ENCODE results near the gene LARP6. TPM values are rescaled to one million over a fixed set of nuclear protein-coding genes. Genes with fewer than 3 reads are reported as not detected.

LARP6 gene
- total and polyA plus RNA-seq, 2 donors (not counting 1 experiment from before 2014, with no cell fraction given), result not detected

DNA sequence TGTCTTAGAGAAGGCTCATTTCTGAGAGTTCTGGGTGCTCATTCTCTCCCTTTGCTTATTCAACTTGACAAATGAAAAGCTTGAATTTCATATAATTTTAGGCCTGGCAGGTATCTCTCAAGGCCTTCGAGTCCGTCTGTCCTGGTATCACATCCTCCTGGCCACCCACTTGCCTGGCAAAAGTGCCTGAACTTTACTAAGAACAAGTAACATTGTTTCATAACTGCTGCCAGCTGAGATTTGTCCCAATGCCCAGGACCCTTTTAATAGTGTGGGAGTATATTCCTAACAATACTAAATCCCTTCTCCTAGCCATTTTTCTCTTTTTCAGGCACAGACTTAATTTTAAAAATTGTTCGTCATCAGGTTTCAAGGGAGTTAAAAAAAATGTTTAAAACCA is 18.1 kb downstream of the LARP6 start:
- H3K4me2 ChIP-seq (replicated peaks; ENCODE audit: low read depth, low read length, poor library complexity, severe bottlenecking), result no peak overlapping the region
- no peaks in the 10 kb centered on the region for H3K4me1 ChIP-seq (ENCODE audit: control insufficient read depth in 2 of 2, insufficient read depth in 2 of 2, low read length in 2 of 2)
- ATAC-seq (ENCODE audit: low read depth) (no peak), DNase-seq (no peak)
- no peaks in the 10 kb centered on the region for H3K9me3 Mint-ChIP-seq (ENCODE audit: insufficient read depth)
- H3K79me2 ChIP-seq (ENCODE audit: control insufficient read depth, insufficient read depth, low read length), result no peaks in the 10 kb centered on the region
- no CpG with 5 or more reads among the region's 3 CpGs for WGBS (ENCODE audit: insufficient coverage)
- H3K9me3 ChIP-seq (ENCODE audit: control extremely low read depth in 1 of 3, control insufficient read depth in 2 of 3, insufficient read depth in 1 of 3, low read length in 2 of 3), result no peaks in the 10 kb centered on the region
- H3K36me3 ChIP-seq (replicated peaks in 1 of 2; ENCODE audit: control extremely low read depth in 1 of 2, control insufficient read depth in 1 of 2, extremely low read depth in 1 of 2, insufficient read depth in 2 of 2, low read length in 1 of 2), result no peaks in the 10 kb centered on the region
- ChIA-PET CTCF (interaction anchor here (2.6 kb wide), 1 partner anchor 11 kb away, joined by 14 read pairs; no protein-coding TSS in a partner anchor), POLR2A (no interaction called here)
- no peak overlapping the region for H3K27ac ChIP-seq (ENCODE audit: low read length in 2 of 2)
- TF ChIP-seq, protein P1, sequence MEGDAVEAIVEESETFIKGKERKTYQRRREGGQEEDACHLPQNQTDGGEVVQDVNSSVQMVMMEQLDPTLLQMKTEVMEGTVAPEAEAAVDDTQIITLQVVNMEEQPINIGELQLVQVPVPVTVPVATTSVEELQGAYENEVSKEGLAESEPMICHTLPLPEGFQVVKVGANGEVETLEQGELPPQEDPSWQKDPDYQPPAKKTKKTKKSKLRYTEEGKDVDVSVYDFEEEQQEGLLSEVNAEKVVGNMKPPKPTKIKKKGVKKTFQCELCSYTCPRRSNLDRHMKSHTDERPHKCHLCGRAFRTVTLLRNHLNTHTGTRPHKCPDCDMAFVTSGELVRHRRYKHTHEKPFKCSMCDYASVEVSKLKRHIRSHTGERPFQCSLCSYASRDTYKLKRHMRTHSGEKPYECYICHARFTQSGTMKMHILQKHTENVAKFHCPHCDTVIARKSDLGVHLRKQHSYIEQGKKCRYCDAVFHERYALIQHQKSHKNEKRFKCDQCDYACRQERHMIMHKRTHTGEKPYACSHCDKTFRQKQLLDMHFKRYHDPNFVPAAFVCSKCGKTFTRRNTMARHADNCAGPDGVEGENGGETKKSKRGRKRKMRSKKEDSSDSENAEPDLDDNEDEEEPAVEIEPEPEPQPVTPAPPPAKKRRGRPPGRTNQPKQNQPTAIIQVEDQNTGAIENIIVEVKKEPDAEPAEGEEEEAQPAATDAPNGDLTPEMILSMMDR (IDR thresholded peaks at IDR 0.05), result no peak
- TF ChIP-seq EZH2 (IDR thresholded peaks at IDR 0.05; ENCODE audit: borderline replicate concordance, insufficient read depth, low read depth, low read length, poor library complexity, severe bottlenecking), result no peak
- H3K4me1 Mint-ChIP-seq, result no peaks in the 10 kb centered on the region
- no peak overlapping the region for H3K4me3 Mint-ChIP-seq
- peaks cover 0 to 3% (median 0%) of the 10 kb centered on the region in 4 experiments for H3K27me3 ChIP-seq (replicated peaks in 1 of 4; ENCODE audit: control extremely low read depth in 1 of 4, control insufficient read depth in 3 of 4, insufficient read depth in 4 of 4, low read length in 3 of 4)
- intact Hi-C loops (cut with micrococcal nuclease), result no loop called here
- H3K27ac Mint-ChIP-seq, result no peak overlapping the region
- no peak overlapping the region for H3K4me3 ChIP-seq (ENCODE audit: control extremely low read depth in 1 of 5, extremely low read depth in 1 of 5, insufficient read depth in 1 of 5, low read depth in 2 of 5, low read length in 4 of 5)
- H3K27me3 Mint-ChIP-seq, result peaks cover 12% of the 10 kb centered on the region
- H4K20me1 ChIP-seq (ENCODE audit: control insufficient read depth, insufficient read depth, low read length, poor library complexity, severe bottlenecking), result no peaks in the 10 kb centered on the region
- H2AFZ ChIP-seq (ENCODE audit: insufficient read depth, low read depth, low read length, poor library complexity, severe bottlenecking), result no peak overlapping the region
- no peak overlapping the region for H3K9ac ChIP-seq (ENCODE audit: low read length)

DNA sequence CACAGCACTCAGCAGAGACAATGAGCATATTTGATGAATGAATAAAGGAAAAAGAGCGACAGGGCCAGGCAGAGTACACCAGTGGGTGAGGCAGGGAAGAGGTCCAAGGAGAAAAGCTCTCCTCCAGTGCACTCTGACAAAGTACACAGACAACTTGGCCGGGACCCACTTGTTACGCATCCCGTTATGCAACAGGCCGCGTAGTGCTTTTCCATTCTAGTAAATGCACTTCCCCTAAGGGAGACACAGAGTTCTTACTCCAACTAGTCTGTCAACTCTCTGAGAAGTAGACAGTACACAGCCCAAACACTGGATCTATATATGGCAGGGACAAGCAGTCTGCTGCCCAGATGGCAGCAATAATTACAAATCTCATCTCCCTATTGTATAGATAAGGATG is 18.5 kb downstream of the LARP6 start:
- 97% methylated on average over 6 of the region's 6 CpGs for WGBS (ENCODE audit: insufficient coverage)
- CTCF ChIA-PET, result interaction anchor here (2.6 kb wide), 1 partner anchor 11 kb away, joined by 14 read pairs; no protein-coding TSS in a partner anchor

More for the DNA sequence above, 18.5 kb downstream of the LARP6 start:
- H3K4me1 Mint-ChIP-seq, result no peaks in the 10 kb centered on the region
- intact Hi-C loops (cut with micrococcal nuclease), result no loop called here
- no peak overlapping the region for H2AFZ ChIP-seq (ENCODE audit: insufficient read depth, low read depth, low read length, poor library complexity, severe bottlenecking)
- no peak for ATAC-seq (ENCODE audit: low read depth)
- H3K27ac Mint-ChIP-seq, result no peak overlapping the region
- H3K9me3 ChIP-seq (ENCODE audit: control extremely low read depth in 1 of 3, control insufficient read depth in 2 of 3, insufficient read depth in 1 of 3, low read length in 2 of 3), result no peaks in the 10 kb centered on the region
- no peak overlapping the region for H3K4me2 ChIP-seq (replicated peaks; ENCODE audit: low read depth, low read length, poor library complexity, severe bottlenecking)
- peaks cover 15% of the 10 kb centered on the region for H3K27me3 Mint-ChIP-seq
- no peak for DNase-seq
- H3K36me3 ChIP-seq (replicated peaks in 1 of 2; ENCODE audit: control extremely low read depth in 1 of 2, control insufficient read depth in 1 of 2, extremely low read depth in 1 of 2, insufficient read depth in 2 of 2, low read length in 1 of 2), result no peaks in the 10 kb centered on the region
- no peaks in the 10 kb centered on the region for H3K4me1 ChIP-seq (ENCODE audit: control insufficient read depth in 2 of 2, insufficient read depth in 2 of 2, low read length in 2 of 2)
- no peaks in the 10 kb centered on the region for H3K9me3 Mint-ChIP-seq (ENCODE audit: insufficient read depth)
- H3K9ac ChIP-seq (ENCODE audit: low read length), result no peak overlapping the region
- POLR2A ChIA-PET, result no interaction called here
- no peak overlapping the region for H3K4me3 Mint-ChIP-seq
- H3K27ac ChIP-seq (ENCODE audit: low read length in 2 of 2), result no peak overlapping the region
- H3K27me3 ChIP-seq (replicated peaks in 1 of 4; ENCODE audit: control extremely low read depth in 1 of 4, control insufficient read depth in 3 of 4, insufficient read depth in 4 of 4, low read length in 3 of 4), result peaks cover 0 to 3% (median 0%) of the 10 kb centered on the region in 4 experiments
- TF ChIP-seq, protein P1 (IDR thresholded peaks at IDR 0.05), result no peak
- no peak for TF ChIP-seq EZH2 (IDR thresholded peaks at IDR 0.05; ENCODE audit: borderline replicate concordance, insufficient read depth, low read depth, low read length, poor library complexity, severe bottlenecking)
- no peaks in the 10 kb centered on the region for H4K20me1 ChIP-seq (ENCODE audit: control insufficient read depth, insufficient read depth, low read length, poor library complexity, severe bottlenecking)
- no peak overlapping the region for H3K4me3 ChIP-seq (ENCODE audit: control extremely low read depth in 1 of 5, extremely low read depth in 1 of 5, insufficient read depth in 1 of 5, low read depth in 2 of 5, low read length in 4 of 5)
- no peaks in the 10 kb centered on the region for H3K79me2 ChIP-seq (ENCODE audit: control insufficient read depth, insufficient read depth, low read length)
